GM19397 (cell line): Measurements from ENCODE around the gene AOPEP.

Source experiments
- ATAC-seq: cut with Tn5 transposase; IDR thresholded peaks from one replicate; pipeline ENCODE4 v1.9.1; 2021; ENCODE audit warnings: mild to moderate bottlenecking, moderate library complexity; ENCODE audit not compliant: unreplicated experiment

The AOPEP gene

DNA sequence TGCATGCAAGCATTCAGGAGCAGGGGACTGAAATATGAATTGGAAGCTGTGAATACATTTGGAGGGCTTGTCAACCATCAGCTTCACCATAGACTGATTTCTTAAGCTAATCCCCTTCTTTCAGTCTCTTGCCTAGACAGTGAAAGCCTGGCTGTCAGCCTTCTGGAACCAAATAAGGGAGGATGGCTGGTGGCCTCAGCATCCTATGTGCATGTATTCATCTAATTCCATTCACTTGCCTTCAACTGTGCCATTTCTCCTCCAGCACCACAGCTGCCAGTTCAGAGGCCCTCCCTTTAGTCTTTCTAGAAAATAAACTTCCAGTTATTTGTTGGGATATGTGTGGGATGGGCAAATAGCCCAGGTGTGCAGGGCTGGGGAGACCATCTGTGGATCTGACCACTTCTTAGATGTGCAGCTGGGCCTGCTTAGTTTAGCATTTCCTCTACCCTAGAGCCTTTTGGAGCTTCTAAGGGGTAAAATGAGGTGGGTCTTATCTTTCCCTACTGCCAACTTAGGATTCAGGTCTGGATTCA, 62.1 kb downstream of the AOPEP start:
- ATAC-seq, result no peak

DNA sequence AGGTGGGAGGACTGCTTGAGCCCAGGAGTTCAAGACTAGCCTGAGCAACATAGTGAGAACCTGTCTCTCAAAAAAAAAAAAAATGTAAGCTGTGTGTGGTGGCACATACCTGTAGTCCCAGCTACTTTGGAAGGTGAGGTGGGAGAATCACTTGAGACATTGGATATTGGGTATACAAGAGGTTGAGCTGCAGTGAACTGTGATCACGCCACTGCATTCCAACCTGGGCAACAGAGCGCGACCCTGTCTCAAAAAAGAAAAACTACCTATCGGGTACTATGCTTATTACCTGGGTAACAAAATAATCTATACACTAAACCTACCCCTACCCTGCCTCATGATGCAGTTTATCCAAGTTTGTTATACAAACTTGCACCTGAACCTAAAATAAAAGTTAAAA, 64.9 kb downstream of the AOPEP start:
- ATAC-seq, result no peak

DNA sequence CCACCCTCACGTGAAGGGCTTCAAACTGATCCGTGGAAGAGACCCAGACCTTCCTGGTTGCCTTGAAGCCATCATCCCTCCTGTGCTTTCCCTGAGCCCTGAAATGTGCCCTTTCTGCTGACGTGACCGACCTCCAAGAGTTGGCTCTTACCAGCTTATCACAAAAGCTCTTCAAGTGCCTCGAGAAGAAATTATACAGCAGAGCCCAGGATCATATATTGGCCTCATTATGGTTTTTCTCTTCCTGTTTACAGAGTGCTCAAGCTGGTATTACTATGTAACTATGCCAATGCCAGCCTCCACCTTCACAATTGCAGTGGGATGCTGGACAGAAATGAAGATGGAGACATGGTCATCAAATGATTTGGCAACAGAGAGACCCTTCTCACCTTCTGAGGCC, 66.0 kb downstream of the AOPEP start:
- no peak for ATAC-seq

DNA sequence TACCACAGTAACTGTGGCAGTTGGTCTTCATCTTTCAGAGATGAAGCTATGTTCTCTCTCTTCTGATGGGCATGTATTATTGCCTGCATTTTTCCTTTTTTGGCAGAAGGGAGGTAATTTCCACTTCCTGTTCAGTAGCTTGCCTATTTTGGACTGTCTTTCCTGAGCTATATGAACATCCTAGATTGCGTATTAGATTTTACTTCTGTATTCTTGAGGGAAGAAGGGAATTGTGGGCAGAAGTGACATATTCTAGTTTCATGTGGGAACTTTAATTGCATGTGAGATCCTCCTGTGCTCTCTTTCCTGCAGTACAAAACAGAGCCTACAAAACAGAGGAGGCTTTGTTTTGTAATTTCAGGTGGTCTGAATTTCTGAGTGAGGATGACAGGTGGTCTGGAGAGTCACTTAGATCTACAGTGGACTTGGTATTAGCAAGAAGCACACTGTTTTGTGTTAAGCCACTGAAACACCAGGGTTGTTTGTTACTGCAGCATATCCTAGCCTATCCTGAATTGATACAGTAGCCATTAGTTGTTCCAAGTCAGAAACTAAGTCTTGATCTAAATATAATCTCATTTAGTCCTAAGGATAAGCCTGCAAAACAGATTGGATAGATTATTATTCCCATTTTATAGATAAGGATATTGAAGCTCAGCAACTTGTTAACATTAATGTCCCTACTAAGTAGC, 68.1 kb downstream of the AOPEP start:
- no peak for ATAC-seq

DNA sequence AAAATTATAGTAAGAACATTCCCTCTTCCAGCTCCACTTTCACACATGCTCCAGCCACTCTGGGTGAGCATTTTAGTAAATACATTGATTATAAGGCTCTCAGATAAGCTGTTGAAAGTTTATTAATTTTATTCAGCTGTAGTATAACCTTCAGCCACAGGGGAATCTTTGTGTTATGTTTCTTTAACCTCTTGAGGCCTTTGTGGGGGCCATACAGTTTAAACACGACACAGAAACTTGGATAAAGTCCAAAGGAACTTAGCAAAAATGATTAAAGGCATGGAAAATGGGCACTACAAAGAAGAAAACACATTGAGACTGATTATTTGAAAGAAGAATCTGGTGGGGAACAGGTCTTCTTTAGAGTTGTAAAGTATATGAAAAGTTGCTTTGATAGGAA, 70.2 kb downstream of the AOPEP start:
- ATAC-seq, result no peak

DNA sequence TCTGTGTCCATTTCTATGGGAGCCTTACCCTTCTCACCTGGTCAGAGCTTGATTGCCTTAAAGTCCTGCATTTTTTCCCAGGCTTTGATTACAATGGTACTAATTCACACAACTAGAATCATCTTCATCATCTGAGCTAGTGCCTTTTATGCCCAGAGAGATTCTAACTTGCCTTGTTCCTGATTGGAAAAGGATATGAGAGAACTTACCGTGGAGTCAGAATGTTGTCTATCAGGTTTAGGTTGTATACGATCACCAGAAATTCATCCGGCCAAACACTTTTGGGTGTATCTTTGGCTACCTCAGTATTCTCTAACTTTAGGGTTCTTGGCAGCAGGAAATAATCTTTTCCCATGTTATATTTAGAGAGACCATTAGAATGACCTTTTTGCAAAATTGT, 71.7 kb downstream of the AOPEP start:
- no peak for ATAC-seq

DNA sequence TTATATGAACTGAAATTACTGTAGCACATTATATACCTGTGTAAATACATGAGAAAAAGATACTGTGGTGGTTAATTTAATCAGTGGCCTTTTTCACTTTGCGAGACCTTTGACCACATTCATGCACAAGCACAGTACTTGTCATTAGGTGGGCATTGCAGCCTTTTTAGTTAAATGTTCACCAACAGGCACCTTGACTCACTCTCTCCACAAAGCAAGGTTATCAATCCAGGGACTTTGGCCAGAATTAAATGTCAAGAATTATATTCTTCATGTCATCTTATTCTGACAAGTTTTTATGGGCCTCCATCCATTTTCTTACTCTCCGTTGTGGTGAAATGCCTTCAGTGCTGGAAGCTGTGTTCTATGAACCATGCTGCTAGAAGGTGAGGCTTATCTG, 72.2 kb downstream of the AOPEP start:
- no peak for ATAC-seq

DNA sequence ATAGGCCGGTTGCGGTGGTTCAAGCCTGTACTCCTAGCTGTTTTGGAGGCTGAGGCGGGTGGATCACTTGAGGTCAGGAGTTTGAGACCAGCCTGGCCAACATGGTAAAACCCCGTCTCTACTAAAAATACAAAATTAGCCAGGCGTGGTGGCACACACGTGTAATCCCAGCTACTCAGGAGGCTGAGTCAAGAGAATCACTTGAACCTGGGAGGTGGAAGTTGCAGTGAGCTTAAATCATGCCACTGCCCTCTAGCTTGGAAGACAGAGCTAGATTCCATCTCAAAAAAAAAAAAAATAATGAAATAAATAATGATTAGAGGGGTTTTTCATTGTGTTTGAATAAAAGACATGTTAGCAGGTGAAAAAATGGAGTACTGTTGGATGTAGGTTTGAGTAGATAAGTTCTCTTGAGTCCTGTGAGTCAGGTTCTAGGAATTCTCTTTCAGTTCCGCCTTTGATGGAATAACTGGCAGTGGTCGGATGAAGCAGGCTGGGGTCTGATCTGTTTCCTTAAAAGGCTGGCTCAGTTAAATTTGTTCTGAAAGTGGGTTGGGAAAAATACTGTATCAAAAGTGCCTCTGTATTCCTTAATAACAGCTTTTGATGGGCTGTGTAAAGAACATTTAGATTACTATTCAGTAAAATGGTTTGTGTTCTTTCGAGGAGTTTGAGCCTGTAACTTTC, 73.2 kb downstream of the AOPEP start:
- no peak for ATAC-seq

DNA sequence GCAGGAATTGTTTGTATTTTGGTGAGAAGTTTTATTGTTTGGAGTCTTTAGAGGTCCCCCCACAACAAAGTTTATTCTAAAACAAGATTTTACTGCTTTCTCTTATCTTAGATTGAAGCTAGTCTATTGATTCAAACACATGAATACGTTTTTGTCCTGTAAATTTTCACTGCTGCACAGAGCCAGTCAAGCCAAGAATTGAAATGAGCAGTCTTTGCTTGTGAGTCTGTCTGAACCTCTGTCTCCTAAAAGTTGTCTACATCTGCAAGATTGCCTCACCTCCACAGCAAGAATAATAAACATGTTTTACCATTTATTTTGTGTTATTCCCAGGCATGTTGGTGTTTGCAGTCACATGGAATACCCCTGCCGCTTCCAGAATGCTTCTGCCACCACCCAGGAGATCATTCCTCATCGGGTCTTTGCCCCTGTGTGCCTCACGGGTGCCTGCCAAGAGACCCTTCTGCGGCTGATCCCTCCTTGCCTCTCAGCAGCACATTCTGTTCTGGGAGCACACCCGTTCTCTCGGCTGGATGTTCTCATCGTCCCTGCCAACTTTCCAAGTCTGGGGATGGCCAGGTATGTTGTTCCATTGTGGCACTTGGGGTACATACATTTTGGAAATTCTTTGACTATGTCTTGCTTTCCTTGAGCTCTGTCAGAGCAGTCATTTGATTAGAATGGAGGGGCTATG, 74.1 kb downstream of the AOPEP start:
- no peak for ATAC-seq

DNA sequence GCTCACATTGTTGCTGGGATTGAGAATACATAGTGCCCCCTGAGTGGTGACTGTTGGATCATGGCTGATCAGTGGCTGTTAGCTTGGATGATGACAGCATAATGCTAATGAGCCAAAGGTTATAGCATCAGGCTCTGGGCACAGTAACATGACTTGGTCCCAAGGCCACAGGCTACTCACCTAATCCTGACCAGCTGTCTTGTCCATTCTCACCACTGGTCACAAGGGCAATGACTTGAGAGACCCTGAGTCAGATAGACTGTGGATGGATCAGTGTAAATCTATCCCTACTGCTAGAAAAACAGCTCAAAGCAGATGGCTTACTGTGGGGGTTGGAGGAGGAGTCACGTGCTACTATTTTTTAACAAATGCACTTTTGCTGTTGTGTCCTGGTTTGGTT, 74.7 kb downstream of the AOPEP start:
- ATAC-seq, result no peak

DNA sequence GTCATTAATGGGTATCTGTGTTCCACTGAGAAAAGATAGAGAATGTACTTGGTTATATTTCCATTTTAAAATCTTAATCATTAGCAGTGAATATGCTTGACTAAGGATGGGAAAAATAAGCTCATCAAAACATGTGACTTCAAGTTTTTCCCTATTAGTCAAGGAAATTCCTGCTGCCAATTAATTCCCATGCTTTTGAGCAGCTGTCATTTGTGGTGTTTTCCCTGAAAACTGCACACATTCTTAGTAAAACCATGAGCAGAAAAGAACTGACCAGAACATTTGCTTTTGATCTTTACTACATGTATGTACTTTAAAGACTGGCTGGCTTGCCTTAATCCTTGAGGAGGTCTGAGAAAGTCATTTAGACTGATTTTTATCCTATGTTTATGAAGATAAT, 75.2 kb downstream of the AOPEP start:
- ATAC-seq, result no peak

DNA sequence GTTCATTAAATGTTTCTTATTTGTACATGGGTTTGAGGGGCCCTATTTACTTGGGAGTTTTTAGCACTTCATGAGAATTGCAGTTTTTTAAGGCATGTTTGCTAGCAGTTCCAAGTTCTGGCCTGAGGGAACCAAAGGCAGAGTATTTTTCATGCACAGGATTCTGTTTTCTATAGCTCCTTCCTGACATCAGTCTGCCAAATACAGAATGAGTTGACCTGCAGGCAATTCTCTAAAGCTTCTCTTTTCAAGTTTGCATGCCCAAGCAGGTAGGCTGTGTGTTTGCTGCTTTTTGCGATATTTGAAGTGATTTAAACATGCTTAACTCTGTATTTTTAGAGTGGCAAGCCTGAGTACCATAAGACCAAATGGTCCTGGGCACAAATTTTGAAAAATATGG, 75.8 kb downstream of the AOPEP start:
- ATAC-seq, result no peak

DNA sequence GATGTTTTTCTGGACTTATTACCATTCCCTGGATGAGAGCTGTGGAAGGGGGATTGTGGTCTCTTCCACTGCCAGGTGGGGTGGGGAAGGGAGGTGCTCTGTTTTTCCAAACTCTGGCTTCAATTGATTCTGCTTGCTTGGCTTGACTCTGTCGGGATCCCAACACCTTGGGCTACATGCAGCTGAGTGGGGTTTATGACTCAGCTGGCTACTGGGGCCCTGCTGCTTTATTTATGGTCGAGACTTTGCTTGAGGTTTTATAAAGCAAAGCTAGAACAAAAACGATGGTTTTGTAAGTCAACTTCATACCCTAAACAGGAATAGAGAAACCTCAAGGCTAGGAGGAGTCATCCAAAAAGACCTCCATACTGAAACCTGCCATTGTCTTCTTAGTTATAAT, 76.3 kb downstream of the AOPEP start:
- no peak for ATAC-seq

DNA sequence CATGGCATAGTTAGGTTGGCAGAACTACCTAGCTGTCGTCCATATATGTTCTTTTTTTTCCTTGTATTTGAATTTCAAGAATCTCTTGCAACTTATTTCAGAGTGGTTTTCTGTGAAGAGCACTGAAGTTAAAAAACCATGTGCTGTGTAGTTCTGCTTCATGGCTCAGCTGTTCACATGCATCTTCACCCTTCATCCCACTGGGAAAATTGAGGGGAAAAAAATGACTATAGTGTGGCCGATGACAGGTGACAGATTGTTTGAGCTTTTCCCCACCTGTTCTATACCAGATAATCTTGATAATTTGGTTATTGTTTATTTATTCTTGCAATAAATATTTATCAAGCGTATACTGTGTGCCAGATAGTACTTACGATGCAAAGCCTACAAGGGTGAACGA, 77.8 kb downstream of the AOPEP start:
- no peak for ATAC-seq

DNA sequence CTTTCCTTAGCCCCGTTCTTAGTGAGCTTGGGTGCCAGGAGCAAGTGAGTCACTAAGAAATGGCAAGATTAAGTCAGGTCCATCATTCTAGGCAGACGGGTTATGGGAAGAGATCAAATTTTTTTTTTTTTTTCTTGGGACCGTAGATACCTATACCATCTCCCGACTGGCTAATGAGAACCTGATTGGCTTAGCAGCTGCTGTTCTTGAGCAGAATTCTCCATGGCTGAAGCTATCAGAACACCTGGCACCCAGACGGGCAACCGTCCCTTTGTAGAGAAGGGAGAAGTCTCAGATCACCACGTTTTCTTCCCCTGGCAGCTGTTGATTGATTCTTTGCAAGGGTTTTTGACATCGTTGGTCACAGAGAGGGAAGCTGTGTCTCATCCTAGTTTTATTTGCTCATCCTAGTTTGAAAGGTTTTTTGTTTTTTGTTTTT, 78.6 kb downstream of the AOPEP start:
- ATAC-seq, result no peak

DNA sequence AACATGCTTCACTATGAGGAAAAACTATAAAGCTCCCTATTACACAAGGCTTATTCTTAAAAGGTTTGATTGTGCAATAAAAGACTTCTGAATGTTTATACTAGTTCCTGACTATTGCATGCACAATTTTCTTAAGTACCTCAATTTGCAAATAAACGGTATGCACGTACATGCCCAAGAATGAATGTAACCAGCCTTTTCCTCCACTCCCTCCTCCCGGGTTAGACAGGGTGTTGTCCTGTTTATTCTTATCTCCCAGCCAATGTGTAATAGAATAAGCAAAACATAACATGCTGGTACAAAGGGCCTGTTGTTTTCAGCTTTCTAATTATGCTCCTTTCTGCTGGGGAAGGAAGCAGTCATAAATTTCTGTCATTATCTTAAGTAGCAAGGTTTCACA, 79.1 kb downstream of the AOPEP start:
- ATAC-seq, result no peak

DNA sequence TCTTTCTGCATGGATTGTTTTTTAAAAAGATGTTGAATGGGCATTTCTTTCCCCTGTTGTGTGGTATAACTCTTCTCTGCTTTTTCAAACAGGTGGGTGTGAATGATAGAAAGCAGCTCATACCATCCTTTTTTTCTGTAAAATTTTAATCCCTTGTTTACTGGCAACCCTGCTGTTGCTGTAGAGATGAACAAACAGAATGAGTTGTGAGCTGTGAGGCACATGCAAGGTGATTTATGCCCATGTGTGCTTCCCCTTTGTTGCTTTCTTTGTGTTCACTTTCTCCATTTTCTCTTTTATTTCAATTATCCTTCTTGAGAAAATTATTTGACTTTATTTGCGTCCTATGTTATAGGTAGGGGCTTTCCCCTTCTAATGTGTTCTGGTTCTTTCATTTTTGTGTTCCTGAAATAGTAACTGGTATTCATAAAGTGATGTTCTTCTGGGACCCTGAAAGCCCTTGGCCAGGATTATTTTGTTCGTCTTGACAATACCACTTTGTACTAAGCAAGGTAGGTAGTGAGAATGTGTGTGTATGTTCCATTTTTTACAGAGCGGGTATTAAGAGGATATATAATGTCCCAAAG, 79.9 kb downstream of the AOPEP start:
- ATAC-seq, result no peak

DNA sequence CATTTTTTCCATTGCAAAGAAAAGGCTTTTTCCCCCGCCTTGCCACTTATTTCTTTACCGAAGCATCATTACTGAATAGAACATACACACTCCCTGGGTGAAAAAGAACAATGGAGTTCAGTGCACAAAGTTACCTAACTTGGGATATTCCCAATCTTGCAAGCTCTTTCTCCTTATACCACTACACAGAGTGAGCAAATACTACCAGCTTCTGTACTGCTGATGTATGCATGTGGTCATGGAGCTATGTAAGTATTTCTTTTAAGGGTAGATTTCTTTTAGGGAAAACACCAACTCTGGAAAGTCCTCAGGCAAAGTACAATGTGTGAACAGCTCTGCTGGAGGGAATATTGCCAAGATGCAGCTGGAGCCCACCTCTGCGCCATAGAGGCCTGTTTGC, 81.1 kb downstream of the AOPEP start:
- no peak for ATAC-seq

DNA sequence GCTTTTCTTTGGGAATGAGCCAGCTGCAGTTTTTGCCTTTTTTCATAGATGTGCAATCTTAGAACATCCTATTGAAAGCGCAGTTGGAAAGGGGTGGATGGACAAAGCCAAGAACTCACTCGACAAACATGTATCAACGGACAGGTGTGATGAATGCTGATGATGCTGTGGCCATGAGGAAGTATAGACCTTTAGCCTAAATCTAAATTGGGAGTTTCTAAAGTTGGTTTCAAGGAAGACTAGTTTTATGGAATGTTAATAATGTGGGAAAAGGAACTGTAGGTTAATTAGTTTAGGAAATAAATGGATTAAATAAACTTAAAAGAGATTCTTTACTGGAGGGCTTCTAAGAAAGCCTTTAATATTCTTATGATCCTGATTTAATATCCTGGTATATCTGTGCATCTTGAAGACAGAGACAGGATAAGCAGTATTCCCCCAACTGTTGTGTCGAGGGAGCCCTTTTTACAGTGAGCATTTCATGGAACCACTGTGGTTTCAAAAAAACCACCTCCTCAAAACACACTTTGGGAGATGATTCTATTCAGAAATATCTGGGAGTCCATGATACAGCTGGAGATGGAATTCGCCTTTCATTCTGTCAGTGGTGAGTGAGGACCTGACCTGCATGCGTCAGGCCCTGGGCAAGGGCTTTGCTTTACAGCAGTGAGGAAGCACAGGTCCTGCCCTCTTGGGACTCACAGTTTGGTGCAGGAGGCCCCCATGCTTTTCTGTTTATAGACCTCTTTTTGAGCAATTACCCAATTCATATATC, 82.6 kb downstream of the AOPEP start:
- ATAC-seq, result no peak

DNA sequence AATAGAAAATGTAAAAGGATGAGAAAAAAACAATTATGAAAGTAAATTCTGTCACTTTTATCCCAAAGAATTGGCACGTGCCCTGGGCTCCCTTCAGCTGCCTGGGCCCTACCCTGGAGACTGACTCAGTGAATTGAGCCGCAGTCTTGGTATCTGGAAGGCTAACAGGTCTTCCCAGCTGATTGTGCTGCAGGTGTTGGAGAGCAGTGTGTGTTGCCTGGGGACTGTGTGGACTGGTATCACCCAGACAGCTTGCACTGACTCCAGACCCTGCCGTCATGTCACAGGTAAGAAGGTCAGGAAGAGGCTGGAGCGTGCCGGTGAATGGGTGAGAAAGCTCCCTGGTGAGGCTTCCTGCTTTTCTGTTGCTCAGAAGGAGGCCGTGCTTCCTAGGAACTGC, 83.3 kb downstream of the AOPEP start:
- no peak for ATAC-seq

DNA sequence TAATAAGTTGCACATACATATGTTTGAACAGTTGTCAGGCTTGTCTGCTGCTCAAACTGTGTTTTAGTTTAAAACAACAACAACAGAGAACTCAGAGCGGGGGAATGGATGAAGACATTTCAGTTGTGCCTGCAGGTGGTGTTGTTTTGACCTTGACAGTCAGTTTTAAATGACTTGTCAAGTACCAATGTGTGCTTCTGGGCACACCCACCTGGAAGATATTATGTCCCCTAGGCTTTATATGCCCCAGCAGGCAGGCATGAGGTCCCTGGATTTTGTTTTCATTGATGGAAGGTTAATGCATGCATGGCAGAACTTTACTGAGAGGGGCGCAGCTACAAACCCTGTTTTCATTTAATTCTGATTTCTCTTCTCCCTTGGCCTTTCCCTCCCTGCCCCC, 84.6 kb downstream of the AOPEP start:
- ATAC-seq, result no peak
